ENCODE measurements around the gene HECTD4. TPM values are rescaled to one million over a fixed set of nuclear protein-coding genes. Genes with fewer than 3 reads are reported as not detected.

HECTD4 gene
- polyA plus RNA-seq, 1 donor from 2014 or later, result 15.8 TPM

- Histone ChIP-seq H3K79me2 (replicated peaks; ENCODE audit: insufficient read depth, low read length) (peaks cover 69% of the 10 kb centered on the region), H4K20me1 (ENCODE audit: insufficient read depth) (no peaks in the 10 kb centered on the region), H3K4me3 (ENCODE audit: low read length) (no peak overlapping the region), H3K27ac (ENCODE audit: low read length) (no peak overlapping the region), H3K9me2 (ENCODE audit: insufficient read depth, low read length) (no peaks in the 10 kb centered on the region), H3F3A (ENCODE audit: insufficient read depth, low read length, poor library complexity, severe bottlenecking) (no peaks in the 10 kb centered on the region), H3K27me3 (ENCODE audit: insufficient read depth, low read depth, low read length) (no peaks in the 10 kb centered on the region), H3K36me3 (ENCODE audit: insufficient read depth, low read length) (peaks cover 4% of the 10 kb centered on the region), H2AFZ (ENCODE audit: low read depth, low read length) (no peak overlapping the region), H3K9ac (ENCODE audit: low read length) (no peak overlapping the region), H3K4me2 (ENCODE audit: low read length) (no peak overlapping the region), H3K9me3 (ENCODE audit: low read length) (no peaks in the 10 kb centered on the region)
- TF ChIP-seq EP300 (conservative IDR thresholded peaks at IDR 0.05; ENCODE audit: poor library complexity, severe bottlenecking) (no peak), CTCF (IDR thresholded peaks at IDR 0.05; ENCODE audit: poor library complexity, severe bottlenecking) (no peak), TAF1 (IDR thresholded peaks at IDR 0.05; ENCODE audit: low read depth) (no peak), EZH2 (IDR thresholded peaks at IDR 0.05; ENCODE audit: borderline replicate concordance, insufficient read depth, low read length, poor library complexity, severe bottlenecking) (no peak), REST (IDR thresholded peaks at IDR 0.05; ENCODE audit: borderline replicate concordance) (no peak), SMC3 (conservative IDR thresholded peaks at IDR 0.05; ENCODE audit: poor library complexity) (no peak), POLR2AphosphoS5 (IDR thresholded peaks at IDR 0.05) (no peak), RAD21 (conservative IDR thresholded peaks at IDR 0.05) (no peak), MXI1 (conservative IDR thresholded peaks at IDR 0.05; ENCODE audit: poor library complexity, severe bottlenecking) (no peak)
Observed at GRCh38 chr12:112344220-112344619, 38.0 kb downstream of the HECTD4 start.

- H3K4me2 ChIP-seq (ENCODE audit: low read length), result no peak overlapping the region
- no peak overlapping the region for H3K27ac ChIP-seq (ENCODE audit: low read length)
- H2AFZ ChIP-seq (ENCODE audit: low read depth, low read length), result no peak overlapping the region
- TF ChIP-seq SMC3 (conservative IDR thresholded peaks at IDR 0.05; ENCODE audit: poor library complexity) (no peak), POLR2AphosphoS5 (IDR thresholded peaks at IDR 0.05) (no peak), REST (IDR thresholded peaks at IDR 0.05; ENCODE audit: borderline replicate concordance) (no peak), TAF1 (IDR thresholded peaks at IDR 0.05; ENCODE audit: low read depth) (no peak), EP300 (conservative IDR thresholded peaks at IDR 0.05; ENCODE audit: poor library complexity, severe bottlenecking) (no peak), CTCF (IDR thresholded peaks at IDR 0.05; ENCODE audit: poor library complexity, severe bottlenecking) (no peak), MXI1 (conservative IDR thresholded peaks at IDR 0.05; ENCODE audit: poor library complexity, severe bottlenecking) (no peak), RAD21 (conservative IDR thresholded peaks at IDR 0.05) (no peak), EZH2 (IDR thresholded peaks at IDR 0.05; ENCODE audit: borderline replicate concordance, insufficient read depth, low read length, poor library complexity, severe bottlenecking) (no peak)
- no peaks in the 10 kb centered on the region for H3K27me3 ChIP-seq (ENCODE audit: insufficient read depth, low read depth, low read length)
- H3K9ac ChIP-seq (ENCODE audit: low read length), result no peak overlapping the region
- H4K20me1 ChIP-seq (ENCODE audit: insufficient read depth), result no peaks in the 10 kb centered on the region
- H3K79me2 ChIP-seq (replicated peaks; ENCODE audit: insufficient read depth, low read length), result peaks cover 60% of the 10 kb centered on the region
- no peaks in the 10 kb centered on the region for H3F3A ChIP-seq (ENCODE audit: insufficient read depth, low read length, poor library complexity, severe bottlenecking)
- H3K36me3 ChIP-seq (ENCODE audit: insufficient read depth, low read length), result peaks cover 4% of the 10 kb centered on the region
- H3K4me3 ChIP-seq (ENCODE audit: low read length), result no peak overlapping the region
- no peaks in the 10 kb centered on the region for H3K9me2 ChIP-seq (ENCODE audit: insufficient read depth, low read length)
- no peaks in the 10 kb centered on the region for H3K9me3 ChIP-seq (ENCODE audit: low read length)
Observed at GRCh38 chr12:112342587-112342986, 39.6 kb downstream of the HECTD4 start.

All from neural cell (in vitro differentiated cells).